MM.1S (cell line): ENCODE results near the gene NOS1.
"Not testable (repeated sequence)": the region's sequence is repeated elsewhere in the genome, so short reads cannot be mapped to it uniquely, and the experiment has no call there.

ENCODE experiments used
- CTCF ChIP-seq: fragments of 300-600 bp; sonication (generic); IDR thresholded peaks from 2 replicates; pipeline ENCODE4 v1.5.1; 2016; ENCODE audit warnings: antibody characterized with exemption, low read length, mixed read lengths
- EZH2 ChIP-seq: fragments of 300-600 bp; sonication (generic); optimal IDR thresholded peaks from 2 replicates; pipeline ENCODE3; 2017; ENCODE audit warnings: low read depth, mild to moderate bottlenecking, antibody characterized with exemption, low read length, mixed read lengths
- EZH2phosphoT487 ChIP-seq: fragments of 300-600 bp; sonication (generic); IDR thresholded peaks from 2 replicates; pipeline ENCODE4 v1.6.1; 2018; ENCODE audit warnings: antibody characterized with exemption, low read length

- TF ChIP-seq EZH2, CTCF, EZH2phosphoT487: not testable (repeated sequence)
Observed at GRCh38 chr12:117220947-117221346, 140.5 kb downstream of the NOS1 start.
